ENCODE measurements around the gene POTEE.
"Not testable (repeated sequence)": the region's sequence is repeated elsewhere in the genome, so short reads cannot be mapped to it uniquely, and the experiment has no call there.

POTEE gene

GRCh38 chr2:131209030-131209772 is at the start of gene POTEE:
POTEE (plus strand) TSS chr2:131209536; CDS start chr2:131218403, 8,867 bp downstream.
- not testable (repeated sequence) for H3K79me2 ChIP-seq; H3K9ac ChIP-seq; H3K36me3 ChIP-seq (ENCODE audit: control insufficient read depth, insufficient read depth, low read length); H3K4me2 ChIP-seq (ENCODE audit: low read length); H2AFZ ChIP-seq; H3K4me1 ChIP-seq; H3K4me3 ChIP-seq (ENCODE audit: low read depth, low read length); H3K27me3 ChIP-seq (ENCODE audit: control insufficient read depth, insufficient read depth, low read length); H3K9me3 ChIP-seq (ENCODE audit: control insufficient read depth, low read length); H3K27ac ChIP-seq

GRCh38 chr2:131165562-131165961 is 43.8 kb upstream of the POTEE start:
- H3K4me2 ChIP-seq (ENCODE audit: low read length); H3K27ac ChIP-seq; H3K4me1 ChIP-seq; H3K27me3 ChIP-seq (ENCODE audit: control insufficient read depth, insufficient read depth, low read length); H2AFZ ChIP-seq; H3K36me3 ChIP-seq (ENCODE audit: control insufficient read depth, insufficient read depth, low read length); H3K4me3 ChIP-seq (ENCODE audit: low read depth, low read length); H3K79me2 ChIP-seq; H3K9ac ChIP-seq; H3K9me3 ChIP-seq (ENCODE audit: control insufficient read depth, low read length): not testable (repeated sequence)

GRCh38 chr2:131168538-131168937 is 40.8 kb upstream of the POTEE start:
- Histone ChIP-seq H3K36me3 (ENCODE audit: control insufficient read depth, insufficient read depth, low read length) (no peaks in the 10 kb centered on the region), H3K27ac (no peak overlapping the region), H3K79me2 (no peaks in the 10 kb centered on the region), H3K27me3 (ENCODE audit: control insufficient read depth, insufficient read depth, low read length) (no peaks in the 10 kb centered on the region), H2AFZ (no peak overlapping the region), H3K9me3 (ENCODE audit: control insufficient read depth, low read length) (no peaks in the 10 kb centered on the region), H3K4me1 (no peaks in the 10 kb centered on the region), H3K9ac (no peak overlapping the region), H3K4me2 (ENCODE audit: low read length) (no peak overlapping the region), H3K4me3 (ENCODE audit: low read depth, low read length) (no peak overlapping the region)
- no peak for TF ChIP-seq CTCF (IDR thresholded peaks at IDR 0.05)

- not testable (repeated sequence) for H3K4me1 ChIP-seq; H3K4me3 ChIP-seq (ENCODE audit: low read depth, low read length); H3K27me3 ChIP-seq (ENCODE audit: control insufficient read depth, insufficient read depth, low read length); H3K27ac ChIP-seq; H3K9ac ChIP-seq; H3K9me3 ChIP-seq (ENCODE audit: control insufficient read depth, low read length); H2AFZ ChIP-seq; H3K4me2 ChIP-seq (ENCODE audit: low read length); H3K36me3 ChIP-seq (ENCODE audit: control insufficient read depth, insufficient read depth, low read length); H3K79me2 ChIP-seq
Measured at GRCh38 chr2:131178050-131178449, 31.3 kb upstream of the POTEE start.

GRCh38 chr2:131178721-131179418 is 30.5 kb upstream of the POTEE start:
- H3K36me3 ChIP-seq (ENCODE audit: control insufficient read depth, insufficient read depth, low read length); H3K4me1 ChIP-seq; H3K4me3 ChIP-seq (ENCODE audit: low read depth, low read length); H3K27me3 ChIP-seq (ENCODE audit: control insufficient read depth, insufficient read depth, low read length); H3K79me2 ChIP-seq; H3K27ac ChIP-seq; H2AFZ ChIP-seq; H3K9me3 ChIP-seq (ENCODE audit: control insufficient read depth, low read length); H3K9ac ChIP-seq; H3K4me2 ChIP-seq (ENCODE audit: low read length): not testable (repeated sequence)

- not testable (repeated sequence) for H3K79me2 ChIP-seq; H3K4me2 ChIP-seq (ENCODE audit: low read length); H3K9ac ChIP-seq; H3K9me3 ChIP-seq (ENCODE audit: control insufficient read depth, low read length); H3K27me3 ChIP-seq (ENCODE audit: control insufficient read depth, insufficient read depth, low read length); H3K4me1 ChIP-seq; H2AFZ ChIP-seq; H3K4me3 ChIP-seq (ENCODE audit: low read depth, low read length); H3K36me3 ChIP-seq (ENCODE audit: control insufficient read depth, insufficient read depth, low read length); H3K27ac ChIP-seq
Measured at GRCh38 chr2:131181451-131181850, 27.9 kb upstream of the POTEE start.

- not testable (repeated sequence) for H3K4me3 ChIP-seq (ENCODE audit: low read depth, low read length); H3K79me2 ChIP-seq; H3K27me3 ChIP-seq (ENCODE audit: control insufficient read depth, insufficient read depth, low read length); H3K27ac ChIP-seq; H3K9me3 ChIP-seq (ENCODE audit: control insufficient read depth, low read length); H2AFZ ChIP-seq; H3K4me2 ChIP-seq (ENCODE audit: low read length); H3K4me1 ChIP-seq; H3K36me3 ChIP-seq (ENCODE audit: control insufficient read depth, insufficient read depth, low read length); H3K9ac ChIP-seq
Measured at GRCh38 chr2:131193421-131193820, 15.9 kb upstream of the POTEE start.

- not testable (repeated sequence) for H3K4me3 ChIP-seq (ENCODE audit: low read depth, low read length); H3K9me3 ChIP-seq (ENCODE audit: control insufficient read depth, low read length); H3K4me2 ChIP-seq (ENCODE audit: low read length); H3K4me1 ChIP-seq; H3K79me2 ChIP-seq; H2AFZ ChIP-seq; H3K9ac ChIP-seq; H3K36me3 ChIP-seq (ENCODE audit: control insufficient read depth, insufficient read depth, low read length); H3K27ac ChIP-seq; H3K27me3 ChIP-seq (ENCODE audit: control insufficient read depth, insufficient read depth, low read length)
Measured at GRCh38 chr2:131196186-131196585, 13.2 kb upstream of the POTEE start.

Measured in parathyroid adenoma (tissue), 2 donors.